HFFc6 (cell line): Measurements from ENCODE around the gene SBF1. TPM values are rescaled to one million over a fixed set of nuclear protein-coding genes. Genes with fewer than 3 reads are reported as not detected.

Experiments used
- DNase-seq: peaks from one replicate; pipeline ENCODE4 v3.0.0-alpha.2; 2018
- H3K27ac Mint-ChIP-seq: 2 replicates; pipeline ENCODE4 v1.8.0; 2020; ENCODE audit warnings: mild to moderate bottlenecking, mixed read lengths
- H3K27me3 Mint-ChIP-seq: 2 replicates; pipeline ENCODE4 v1.8.0; 2021; ENCODE audit warnings: mild to moderate bottlenecking, moderate library complexity, mixed read lengths; ENCODE audit not compliant: insufficient read depth
- H3K36me3 Mint-ChIP-seq: 2 replicates; pipeline ENCODE4 v1.8.0; 2021; ENCODE audit warnings: low read depth, mixed read lengths
- H3K4me1 Mint-ChIP-seq: 2 replicates; pipeline ENCODE4 v1.8.0; 2020; ENCODE audit warnings: low read depth, mixed read lengths
- H3K4me3 Mint-ChIP-seq: 2 replicates; pipeline ENCODE4 v1.8.0; 2020; ENCODE audit warnings: mild to moderate bottlenecking, moderate library complexity, mixed read lengths
- H3K9me3 Mint-ChIP-seq: 2 replicates; pipeline ENCODE4 v1.8.0; 2020; ENCODE audit warnings: mild to moderate bottlenecking, mixed read lengths
- CTCF ChIP-seq: fragments of 200-600 bp; sonication (generic); IDR thresholded peaks from 2 replicates; pipeline ENCODE4 v1.5.0; 2021; ENCODE audit warnings: antibody characterized with exemption, mild to moderate bottlenecking
- total RNA-seq, 6 experiments: library from RNA; stranded (reverse); fragmentation: NEBNext Ultra II Directional; extraction: Animal tissue kit (Norgen Biotek cat#: 25700); gene quantifications; 2 replicates in 1 of 6; 3 replicates in 5 of 6; pipeline ENCODE4 v1.2.3, GENCODE V29; 2021

SBF1 gene
- total RNA-seq, 6 experiments from 2014 or later, result 63.9 to 76.7 (median 71.2) TPM

DNA sequence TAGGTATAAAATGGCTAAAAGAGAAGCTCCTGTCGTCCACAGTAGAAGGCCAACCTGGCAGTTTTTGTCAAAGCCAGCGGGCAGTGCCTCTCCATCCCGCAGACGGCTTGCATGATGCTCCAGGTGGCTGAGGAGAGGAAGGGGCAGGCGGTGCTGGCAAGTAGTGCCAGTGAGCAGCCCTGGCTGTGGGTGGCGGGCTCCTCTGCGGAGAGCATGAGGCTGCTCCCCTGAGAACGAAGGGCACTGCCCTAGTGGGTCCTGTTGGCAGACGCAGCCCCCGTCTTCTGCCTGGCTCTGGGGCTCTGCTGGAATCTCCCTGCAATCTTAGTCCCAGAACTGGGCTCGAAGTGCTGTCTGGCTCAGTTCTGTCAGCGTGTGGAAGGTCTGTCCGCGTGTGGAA is 50.9 kb downstream of the SBF1 start:
- no peaks in the 10 kb centered on the region for H3K4me1 Mint-ChIP-seq
- no peak overlapping the region for H3K4me3 Mint-ChIP-seq
- H3K27me3 Mint-ChIP-seq, result peaks cover 5% of the 10 kb centered on the region; the same call in 1 of the 2 replicates
- H3K9me3 Mint-ChIP-seq, result no peaks in the 10 kb centered on the region
- no peak for DNase-seq
- peaks cover 33% of the 10 kb centered on the region for H3K36me3 Mint-ChIP-seq
- TF ChIP-seq CTCF, result no peak
- H3K27ac Mint-ChIP-seq, result no peak overlapping the region

GRCh38 chr22:50422961-50423815 is 51.6 kb downstream of the SBF1 start:
- H3K27ac Mint-ChIP-seq, result no peak overlapping the region
- no peaks in the 10 kb centered on the region for H3K4me1 Mint-ChIP-seq
- no peak overlapping the region for H3K4me3 Mint-ChIP-seq
- TF ChIP-seq CTCF, result no peak
- DNase-seq, result no peak
- H3K9me3 Mint-ChIP-seq, result no peaks in the 10 kb centered on the region
- H3K27me3 Mint-ChIP-seq, result peaks cover 5% of the 10 kb centered on the region; the same call in 1 of the 2 replicates
- peaks cover 32% of the 10 kb centered on the region for H3K36me3 Mint-ChIP-seq

GRCh38 chr22:50422046-50422445 is 52.8 kb downstream of the SBF1 start:
- Mint-ChIP-seq H3K36me3 (peaks cover 33% of the 10 kb centered on the region), H3K4me1 (no peaks in the 10 kb centered on the region), H3K27ac (no peak overlapping the region), H3K9me3 (no peaks in the 10 kb centered on the region), H3K4me3 (no peak overlapping the region), H3K27me3 (peaks cover 5% of the 10 kb centered on the region)
- no peak for DNase-seq
- TF ChIP-seq CTCF, result no peak

DNA sequence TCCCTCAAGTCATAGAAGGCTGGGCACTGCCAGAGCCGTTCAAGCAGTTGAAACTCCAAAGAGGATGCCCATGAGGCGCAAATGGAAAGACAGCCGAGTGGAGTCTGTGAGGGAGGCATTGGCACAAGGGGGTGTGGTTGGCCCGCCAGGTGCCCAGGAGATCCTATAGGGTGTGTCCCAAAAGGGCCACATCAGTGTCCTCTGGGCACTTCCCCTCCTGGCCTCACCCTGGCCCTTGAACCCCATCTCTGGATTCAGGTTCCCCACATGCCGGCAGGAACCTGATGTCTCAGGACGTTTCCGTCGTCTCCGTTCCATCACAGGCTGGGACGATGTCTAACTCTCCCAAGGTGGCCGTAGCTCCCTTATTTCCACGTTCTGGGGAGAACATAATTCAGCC is 54.3 kb downstream of the SBF1 start:
- no peak for TF ChIP-seq CTCF
- H3K36me3 Mint-ChIP-seq, result peaks cover 29% of the 10 kb centered on the region
- peaks cover 5% of the 10 kb centered on the region for H3K27me3 Mint-ChIP-seq
- DNase-seq, result no peak
- no peak overlapping the region for H3K27ac Mint-ChIP-seq
- no peak overlapping the region for H3K4me3 Mint-ChIP-seq
- no peaks in the 10 kb centered on the region for H3K4me1 Mint-ChIP-seq
- no peaks in the 10 kb centered on the region for H3K9me3 Mint-ChIP-seq

DNA sequence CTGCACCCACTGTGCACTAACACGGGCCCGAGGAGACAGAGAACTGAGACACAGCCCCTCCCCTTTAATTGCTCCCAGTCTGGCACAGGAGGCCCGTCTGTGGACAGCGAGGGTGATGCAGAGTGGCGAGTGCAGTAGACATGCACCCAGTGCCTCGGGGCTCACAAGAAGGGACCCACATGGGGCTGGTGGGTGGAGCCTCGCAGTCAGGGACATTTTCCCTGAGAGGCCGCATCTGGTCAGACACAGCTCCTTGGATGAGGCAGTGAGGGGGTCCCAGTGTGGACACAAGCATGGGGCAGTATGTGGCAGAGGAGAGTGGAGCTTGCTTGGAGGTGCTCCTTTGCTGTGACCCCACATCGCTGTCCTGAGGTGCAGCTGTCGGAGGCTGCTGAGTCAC is 54.8 kb downstream of the SBF1 start:
- peaks cover 28% of the 10 kb centered on the region for H3K36me3 Mint-ChIP-seq

More for the DNA sequence above, 54.8 kb downstream of the SBF1 start:
- no peak overlapping the region for H3K27ac Mint-ChIP-seq
- no peak for TF ChIP-seq CTCF
- DNase-seq, result no peak
- no peaks in the 10 kb centered on the region for H3K9me3 Mint-ChIP-seq
- no peak overlapping the region for H3K4me3 Mint-ChIP-seq
- H3K4me1 Mint-ChIP-seq, result no peaks in the 10 kb centered on the region
- H3K27me3 Mint-ChIP-seq, result peaks cover 5% of the 10 kb centered on the region
